Measurements from ENCODE around the gene ELFN1.

- TF ChIP-seq, protein P1, sequence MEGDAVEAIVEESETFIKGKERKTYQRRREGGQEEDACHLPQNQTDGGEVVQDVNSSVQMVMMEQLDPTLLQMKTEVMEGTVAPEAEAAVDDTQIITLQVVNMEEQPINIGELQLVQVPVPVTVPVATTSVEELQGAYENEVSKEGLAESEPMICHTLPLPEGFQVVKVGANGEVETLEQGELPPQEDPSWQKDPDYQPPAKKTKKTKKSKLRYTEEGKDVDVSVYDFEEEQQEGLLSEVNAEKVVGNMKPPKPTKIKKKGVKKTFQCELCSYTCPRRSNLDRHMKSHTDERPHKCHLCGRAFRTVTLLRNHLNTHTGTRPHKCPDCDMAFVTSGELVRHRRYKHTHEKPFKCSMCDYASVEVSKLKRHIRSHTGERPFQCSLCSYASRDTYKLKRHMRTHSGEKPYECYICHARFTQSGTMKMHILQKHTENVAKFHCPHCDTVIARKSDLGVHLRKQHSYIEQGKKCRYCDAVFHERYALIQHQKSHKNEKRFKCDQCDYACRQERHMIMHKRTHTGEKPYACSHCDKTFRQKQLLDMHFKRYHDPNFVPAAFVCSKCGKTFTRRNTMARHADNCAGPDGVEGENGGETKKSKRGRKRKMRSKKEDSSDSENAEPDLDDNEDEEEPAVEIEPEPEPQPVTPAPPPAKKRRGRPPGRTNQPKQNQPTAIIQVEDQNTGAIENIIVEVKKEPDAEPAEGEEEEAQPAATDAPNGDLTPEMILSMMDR (IDR thresholded peaks at IDR 0.05) = no peak
- TF ChIP-seq POLR2A (IDR thresholded peaks at IDR 0.05) = no peak
Measured at GRCh38 chr7:1717903-1718676, 48.0 kb downstream of the ELFN1 start.

Data from uterus (tissue), 2 donors.